COLO668 (cell line): ENCODE results near the gene GMPR2.

ENCODE experiments used
- DNase-seq: peaks from one replicate; lab custom pipeline; 2025; ENCODE audit not compliant: unreplicated experiment; lab: John Stamatoyannopoulos, UW

Gene GMPR2

GRCh38 chr14:24232645-24233537, at the start of gene GMPR2:
TSS of gene GMPR2 (plus strand) at chr14:24232929. CDS start at chr14:24233254, 325 bp downstream.
- no peak for DNase-seq

GRCh38 chr14:24183014-24183481, 49.7 kb upstream of the GMPR2 start:
- DNase-seq, result no peak

- no peak for DNase-seq
These were observed 48.4 kb upstream of the GMPR2 start for GRCh38 chr14:24184104-24184970.

GRCh38 chr14:24185026-24185425, 47.7 kb upstream of the GMPR2 start:
- DNase-seq, result no peak

- DNase-seq, result no peak
These were observed 47.0 kb upstream of the GMPR2 start for GRCh38 chr14:24185741-24186140.

- DNase-seq, result no peak
These were observed 45.7 kb upstream of the GMPR2 start for GRCh38 chr14:24186831-24187538.

GRCh38 chr14:24187539-24187915, 45.2 kb upstream of the GMPR2 start:
- DNase-seq, result no peak

- peak; percentile 98 for DNase-seq
These were observed 44.3 kb upstream of the GMPR2 start, which contains the start of gene IPO4 for GRCh38 chr14:24188251-24189058. TSS of gene IPO4 (minus strand) at chr14:24188816. CDS start at chr14:24188787, 29 bp downstream.

- no peak for DNase-seq
These were observed 43.7 kb upstream of the GMPR2 start for GRCh38 chr14:24189059-24189375.

GRCh38 chr14:24189460-24189859, 43.3 kb upstream of the GMPR2 start:
- DNase-seq, result no peak

GRCh38 chr14:24190416-24190815, 42.3 kb upstream of the GMPR2 start:
- no peak for DNase-seq

- DNase-seq, result no peak
These were observed 39.8 kb upstream of the GMPR2 start for GRCh38 chr14:24192933-24193332.

- DNase-seq, result no peak
These were observed 38.4 kb upstream of the GMPR2 start for GRCh38 chr14:24194186-24194872.

- no peak for DNase-seq
These were observed 37.9 kb upstream of the GMPR2 start for GRCh38 chr14:24194873-24195185.

GRCh38 chr14:24195186-24196070, 37.3 kb upstream of the GMPR2 start, which contains the start of gene TM9SF1:
TSS of gene TM9SF1 (minus strand) at chr14:24195441. CDS start at chr14:24195019, 422 bp downstream.
- peak; percentile 95 for DNase-seq

- DNase-seq, result peak; percentile 56
These were observed 36.4 kb upstream of the GMPR2 start for GRCh38 chr14:24196071-24197055.

GRCh38 chr14:24197056-24197450, 35.7 kb upstream of the GMPR2 start:
- no peak for DNase-seq
